LNCAP (cell line): ENCODE results near the gene OR6F1.

ENCODE experiments used
- CTCF ChIP-seq: fragments of 450-650 bp; IDR thresholded peaks from 2 replicates; pipeline ENCODE4 v1.5.1; 2017; ENCODE audit warnings: mild to moderate bottlenecking

The OR6F1 gene

DNA sequence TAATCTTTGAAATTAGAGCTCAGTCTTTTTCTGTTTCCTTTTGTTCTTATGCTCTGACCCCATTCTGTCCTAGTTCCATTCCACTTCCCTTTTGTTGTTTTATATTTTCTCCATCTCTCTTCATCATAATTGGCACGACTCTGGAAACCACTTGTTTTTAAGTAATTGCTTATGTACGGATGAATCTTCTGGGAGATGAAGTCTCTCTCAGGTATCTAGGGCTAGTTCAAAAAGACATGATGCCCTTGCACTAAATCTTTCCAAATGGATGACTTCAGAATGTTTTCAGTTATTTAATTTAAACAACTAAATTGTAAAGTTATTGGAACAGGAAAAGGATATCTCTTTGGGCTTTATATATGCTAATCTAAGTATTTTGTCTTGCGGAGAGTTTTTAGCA lies at the start of gene OR6F1:
OR6F1 (minus strand) TSS at position 101 of the 400 bp plus-strand sequence. CDS start 3,891 bp downstream, outside the sequence.
- no peak for TF ChIP-seq CTCF

GRCh38 chr1:247760456-247760855 lies 44.0 kb upstream of the OR6F1 start, which contains the start of gene OR1C1:
OR1C1 (minus strand) TSS chr1:247760556; CDS start chr1:247758406, 2,150 bp downstream.
- no peak for TF ChIP-seq CTCF

GRCh38 chr1:247749870-247750269 lies 33.4 kb upstream of the OR6F1 start:
- TF ChIP-seq CTCF = no peak

DNA sequence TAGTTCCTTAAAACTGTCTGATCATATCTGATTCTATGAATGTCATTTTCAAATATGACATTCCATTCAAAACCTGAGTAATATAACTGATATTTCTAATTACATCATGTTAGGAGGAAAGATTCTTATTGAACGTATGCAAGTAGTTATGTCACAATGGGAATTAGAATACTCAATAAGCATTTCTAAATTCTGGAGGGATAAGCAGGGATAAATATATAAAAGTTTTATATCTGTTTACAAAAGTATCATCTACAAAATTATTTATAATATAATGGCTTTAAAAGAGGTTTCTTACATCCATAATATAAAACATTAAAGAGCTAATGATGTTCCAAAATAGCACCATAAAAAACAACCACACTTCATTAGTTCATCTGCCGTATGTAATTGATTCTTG lies 31.6 kb upstream of the OR6F1 start, which contains the start of gene OR14A2:
OR14A2 (minus strand) TSS at position 101 of the 400 bp plus-strand sequence.
- no peak for TF ChIP-seq CTCF

GRCh38 chr1:247747616-247748015 lies 31.2 kb upstream of the OR6F1 start:
- no peak for TF ChIP-seq CTCF

DNA sequence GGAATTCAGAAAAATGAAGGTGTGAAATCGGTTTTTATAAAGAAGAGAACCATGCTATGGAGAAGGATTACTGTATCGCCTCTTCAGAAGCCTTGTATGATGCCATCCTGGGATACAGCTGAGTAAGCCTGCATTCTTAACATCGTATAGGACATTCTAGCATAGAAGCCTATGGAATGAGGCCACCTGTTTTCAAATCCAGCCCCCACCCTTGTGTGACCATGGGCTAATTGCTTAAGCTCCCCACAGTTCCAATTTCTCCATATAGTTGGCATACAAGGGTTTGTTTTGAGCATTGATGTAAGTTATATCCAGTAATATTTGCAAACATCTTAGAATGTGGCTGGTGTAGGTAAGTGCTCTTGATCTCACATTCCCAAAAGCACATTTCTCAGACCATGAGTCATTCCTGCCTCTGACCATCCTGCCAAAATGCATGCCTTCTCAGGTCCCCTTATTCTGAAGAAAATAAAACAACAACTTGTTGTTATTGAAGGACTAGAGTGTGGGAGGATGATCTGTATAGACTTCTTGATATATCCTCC lies 30.0 kb upstream of the OR6F1 start:
- no peak for TF ChIP-seq CTCF

DNA sequence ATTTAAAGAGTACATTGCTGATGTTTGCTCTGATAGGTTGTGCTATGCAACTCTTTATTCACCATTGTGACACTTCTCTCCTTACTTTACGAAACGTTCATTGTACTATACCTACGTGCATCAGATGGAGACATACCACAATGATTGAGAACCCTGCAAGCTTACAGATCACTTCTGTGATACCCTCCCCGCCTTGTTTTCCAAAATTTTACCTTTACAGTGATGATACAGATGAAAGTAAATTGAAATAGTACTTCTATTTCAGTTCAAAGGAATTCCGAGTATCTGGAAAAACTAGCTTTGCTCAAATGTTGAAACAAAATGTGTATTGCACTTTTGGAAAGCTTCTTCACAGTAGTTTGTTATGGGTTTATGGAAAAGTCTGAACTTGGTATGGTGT lies 25.3 kb upstream of the OR6F1 start:
- no peak for TF ChIP-seq CTCF

- TF ChIP-seq CTCF = no peak
Observed at GRCh38 chr1:247740721-247741120, 24.3 kb upstream of the OR6F1 start.
